A549 treated with RU486 at 1 μM for 4 hours (cell line): ENCODE data around the gene LMOD3. TPM values are rescaled to one million over a fixed set of nuclear protein-coding genes. Genes with fewer than 3 reads are reported as not detected.

Experiments
- total RNA-seq: library from RNA; stranded (reverse); fragments of 200-300 nt; extraction: Qiagen RNA extraction; gene quantifications from 5 replicates; pipeline ENCODE4 v1.2.3, GENCODE V29; 2022; ENCODE audit warnings: low read depth

The LMOD3 gene
- total RNA-seq: not detected in 5 replicates

DNA sequence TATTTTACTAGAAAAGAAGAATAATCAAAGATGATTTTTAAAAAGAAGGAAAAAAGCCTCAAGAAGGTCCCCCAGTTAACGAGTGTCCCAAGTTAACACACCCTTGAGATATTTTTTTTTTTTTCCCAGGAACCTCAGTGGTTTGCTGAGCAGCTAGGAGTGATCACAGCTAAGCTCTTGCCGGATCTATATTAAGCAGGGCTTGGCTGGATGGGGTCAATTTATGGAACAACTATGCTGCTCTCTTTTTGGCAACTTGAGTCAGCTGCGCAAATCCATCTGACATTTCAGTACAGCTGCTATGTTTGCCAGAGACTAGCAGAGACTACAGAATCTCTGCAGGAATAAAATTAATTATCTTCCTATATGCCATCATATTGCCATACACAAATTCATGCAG is at the start of gene LMOD3:
TSS of gene LMOD3 (minus strand) at position 193 of the 400 bp plus-strand sequence. CDS start 209 bp downstream, outside the sequence.

GRCh38 chr3:69084326-69085167 is 37.8 kb downstream of the LMOD3 start, which contains the start of gene ARL6IP5:
Gene ARL6IP5 (plus strand): TSS chr3:69084937. CDS start chr3:69085048, 111 bp downstream.

GRCh38 chr3:69080233-69080920 is 42.0 kb downstream of the LMOD3 start, which contains the start of gene UBA3:
Gene UBA3 (minus strand): TSS chr3:69080365. CDS start chr3:69080353, 12 bp downstream.

Other genes with a start within 250 kb of the LMOD3 start
- not detected in 5 replicates for gene TAFA4, start 190.0 kb downstream of the LMOD3 start, total RNA-seq
- gene EOGT, start 108.9 kb downstream of the LMOD3 start, total RNA-seq: 4.5 to 14.8 TPM (median 10.6 TPM) in 5 replicates
- 8.8 to 16.6 TPM (median 14.8 TPM) in 5 replicates for gene TMF1, start 70.3 kb downstream of the LMOD3 start, total RNA-seq
- 19.5 to 33.2 TPM (median 25.2 TPM) in 5 replicates for gene UBA3, start 42.2 kb downstream of the LMOD3 start, total RNA-seq
- gene ARL6IP5, start 37.7 kb downstream of the LMOD3 start, total RNA-seq: 76.9 to 97.9 TPM (median 88.0 TPM) in 5 replicates